Adrenal gland (tissue), 5 donors: ENCODE measurements around the gene SATB1.

Experiments
- CTCF ChIP-seq, 6 experiments: fragments of 450-650 bp in 4 of 6; fragments of 200-600 bp in 2 of 6; sonication (generic) in 1 of 6; IDR thresholded peaks; 1 replicate in 5 of 6; 2 replicates in 1 of 6; pipeline versions ENCODE4 v1.5.1 to v1.8.0; 2016 to 2021; ENCODE audit warnings: antibody characterized with exemption in 6 of 6, mild to moderate bottlenecking in 2 of 6, moderate library complexity in 1 of 6
- POLR2A ChIP-seq, 2 donors: fragments of 450-650 bp; IDR thresholded peaks; one replicate each; pipeline ENCODE4 v1.6.1; 2017; ENCODE audit warnings: antibody characterized with exemption in 2 of 2, mild to moderate bottlenecking in 2 of 2, moderate library complexity in 1 of 2
- donor health status: DM: no; HTN: no; CAD: no.

- TF ChIP-seq POLR2A (IDR thresholded peaks at IDR 0.05) (no peak), CTCF (IDR thresholded peaks at IDR 0.05) (no peak)
These were observed 69.3 kb downstream of the SATB1 start for GRCh38 chr3:18355832-18356231.
